IMR-90 (cell line): ENCODE results near the gene SLC10A6. TPM values are rescaled to one million over a fixed set of nuclear protein-coding genes. Genes with fewer than 3 reads are reported as not detected.

Source experiments
- polyA plus RNA-seq, 3 experiments: library from polyadenylated mRNA; depleted of rRNA; stranded (reverse); fragments of >200 nt; gene quantifications; 2 replicates each; pipeline ENCODE4 v1.2.3, GENCODE V29; 2012; ENCODE audit warnings: low replicate concordance in 1 of 3
- total RNA-seq: library from RNA; depleted of rRNA; stranded (reverse); fragments of >200 nt; gene quantifications from 2 replicates; pipeline ENCODE4 v1.2.3, GENCODE V29; 2012; rRNA removed

The SLC10A6 gene
- total and polyA plus RNA-seq, 2 of the 4 experiments (the other 2 are of a cell fraction) = not detected

Other genes starting within 250 kb of the SLC10A6 start
- 0.18 and 0.28 TPM in 2 replicates for gene C4orf36, start 43.0 kb upstream of the SLC10A6 start, total RNA-seq
- gene C4orf36, start 43.0 kb upstream of the SLC10A6 start, polyA plus RNA-seq (2012; rRNA removed) = 0.29 and 0.41 TPM in 2 replicates
- 7.0 and 10.8 TPM in 2 replicates for gene AFF1, start 85.6 kb upstream of the SLC10A6 start, total RNA-seq
- gene AFF1, start 85.6 kb upstream of the SLC10A6 start, polyA plus RNA-seq (2012; rRNA removed) = 9.6 and 11.4 TPM in 2 replicates